ENCODE data around the gene OS9. TPM values are rescaled to one million over a fixed set of nuclear protein-coding genes. Genes with fewer than 3 reads are reported as not detected.

Gene OS9
- total RNA-seq, 2 experiments from 2014 or later: 100 to 107 TPM

DNA sequence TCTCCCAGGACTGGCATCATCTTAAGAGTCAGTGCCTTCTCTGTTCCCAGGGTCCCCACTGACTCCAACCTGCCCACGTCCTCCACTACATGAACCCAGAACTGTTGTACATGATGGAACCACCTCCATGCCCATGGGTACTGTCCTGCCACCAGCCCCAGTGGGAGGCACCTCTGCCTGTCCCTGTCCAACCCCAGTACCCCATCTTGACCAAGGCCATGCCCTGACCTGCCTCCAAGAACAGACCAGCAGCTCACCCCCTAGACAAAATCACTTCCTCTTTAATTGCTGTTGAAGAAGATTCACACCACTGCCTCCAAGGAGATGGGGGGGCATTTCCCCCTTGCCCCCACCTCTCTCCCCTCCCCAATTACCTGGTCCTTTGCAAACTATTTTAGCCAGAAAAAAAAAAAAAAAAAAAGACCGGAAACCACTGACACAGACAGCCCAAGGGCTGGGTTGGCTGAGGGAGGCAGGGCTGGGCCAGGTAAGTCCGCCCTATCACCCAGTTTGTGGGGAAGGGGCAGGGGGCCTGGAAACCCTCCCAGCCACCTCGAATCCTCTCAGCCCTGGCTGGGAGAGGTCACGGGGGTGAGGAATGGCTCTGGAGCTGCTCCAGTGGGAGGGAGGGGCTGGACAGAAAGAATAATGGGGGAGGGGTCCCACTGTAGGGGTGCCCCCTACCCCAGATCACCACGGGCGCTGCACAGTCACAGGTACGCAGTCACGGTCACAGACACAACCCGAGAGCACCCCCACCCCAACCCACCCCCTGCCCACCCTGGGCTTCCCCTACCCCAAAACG is 31.2 kb downstream of the OS9 start:
- peak overlapping the region; percentile 56 for H3K27ac Mint-ChIP-seq
- H3K4me3 Mint-ChIP-seq: no peak overlapping the region
- ATAC-seq (no peak), DNase-seq (no peak)
- H3K36me3 Mint-ChIP-seq (ENCODE audit: low read depth): peaks cover 63% of the 10 kb centered on the region
- no peaks in the 10 kb centered on the region for H3K9me3 Mint-ChIP-seq (ENCODE audit: insufficient read depth)
- H3K27me3 Mint-ChIP-seq (ENCODE audit: low read depth): no peaks in the 10 kb centered on the region
- ChIA-PET CTCF (interaction anchor here (0.7 to 2.0 kb wide), 3 partner anchors 17 to 99 kb away, joined by 3 to 10 read pairs (median 4); partner anchors contain the start of gene TSPAN31), POLR2A (interaction anchor here (0.9 kb wide), 1 partner anchor 16 kb away, joined by 5 read pairs; no protein-coding TSS in a partner anchor)
- peaks cover 12% of the 10 kb centered on the region for H3K4me1 Mint-ChIP-seq (ENCODE audit: low read depth)

DNA sequence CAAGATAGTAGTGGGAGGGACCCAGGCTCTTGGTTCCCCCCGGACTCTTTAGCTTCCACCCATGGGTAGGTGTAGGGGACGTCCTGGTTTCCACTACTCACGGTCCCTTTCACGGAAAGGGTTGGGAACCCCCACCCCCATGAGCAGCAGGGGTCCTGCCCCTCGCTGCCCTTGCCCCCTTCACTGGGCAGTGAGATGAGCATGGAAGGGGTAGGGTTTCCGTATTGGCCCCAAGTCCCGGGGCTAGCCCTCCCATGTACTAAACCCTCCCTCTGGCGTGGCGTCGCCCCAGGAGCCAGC is 31.9 kb downstream of the OS9 start:
- peaks cover 64% of the 10 kb centered on the region for H3K36me3 Mint-ChIP-seq (ENCODE audit: low read depth)
- POLR2A ChIA-PET: no interaction called here
- no peak for DNase-seq
- peaks cover 12% of the 10 kb centered on the region for H3K4me1 Mint-ChIP-seq (ENCODE audit: low read depth)
- ATAC-seq: no peak
- no peak overlapping the region for H3K4me3 Mint-ChIP-seq
- H3K27ac Mint-ChIP-seq: no peak overlapping the region
- no peaks in the 10 kb centered on the region for H3K27me3 Mint-ChIP-seq (ENCODE audit: low read depth)
- CTCF ChIA-PET: interaction anchor here (0.7 to 2.0 kb wide), 3 partner anchors 8 to 19 kb away, joined by 3 to 10 read pairs (median 4); partner anchors contain the start of gene TSPAN31
- H3K9me3 Mint-ChIP-seq (ENCODE audit: insufficient read depth): no peaks in the 10 kb centered on the region

DNA sequence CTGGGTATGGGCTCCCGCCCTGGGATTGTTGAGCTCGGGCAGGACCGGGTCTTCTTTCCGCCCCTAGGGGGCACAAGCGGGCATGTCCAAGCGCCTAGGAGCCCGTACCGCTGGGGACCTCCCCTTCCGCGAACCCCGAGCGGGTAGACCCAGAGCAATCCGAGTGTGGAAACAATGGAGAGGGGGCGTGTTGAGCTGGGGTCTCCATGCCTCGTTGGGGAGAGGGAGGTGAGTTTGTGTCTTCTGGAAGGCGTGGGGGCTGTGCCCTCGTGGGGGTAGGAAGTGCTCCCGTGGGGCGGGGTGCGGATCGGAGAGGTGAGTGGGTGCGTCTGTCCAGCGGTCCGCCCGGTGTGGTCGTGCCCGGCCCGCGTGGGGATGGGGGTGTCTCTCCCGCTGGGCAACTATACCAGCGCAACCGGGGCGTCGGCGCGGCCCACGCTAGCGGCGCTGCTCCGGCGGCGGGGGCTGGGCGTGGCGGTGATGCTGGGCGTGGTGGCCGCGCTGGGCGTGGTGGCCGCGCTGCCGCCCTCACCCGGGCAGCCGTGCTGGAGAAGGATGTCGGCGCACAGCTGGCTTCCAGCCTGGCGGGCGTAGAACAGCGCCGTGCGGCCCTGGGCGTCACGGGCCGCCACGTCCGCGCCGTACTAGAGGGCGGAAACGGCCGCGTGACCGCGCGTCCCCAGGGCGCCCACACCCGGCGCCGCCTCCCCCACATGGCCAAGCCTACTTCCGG is 32.4 kb downstream of the OS9 start:
- Mint-ChIP-seq H3K27me3 (ENCODE audit: low read depth) (no peaks in the 10 kb centered on the region), H3K9me3 (ENCODE audit: insufficient read depth) (no peaks in the 10 kb centered on the region), H3K4me1 (ENCODE audit: low read depth) (peaks cover 12% of the 10 kb centered on the region), H3K36me3 (ENCODE audit: low read depth) (peaks cover 63% of the 10 kb centered on the region), H3K27ac (peak overlapping the region; percentile 61), H3K4me3 (peak overlapping the region; percentile 28)
- ChIA-PET POLR2A (no interaction called here), CTCF (interaction anchor here (0.7 to 2.0 kb wide), 3 partner anchors 9 to 19 kb away, joined by 3 to 10 read pairs (median 4); partner anchors contain the start of gene TSPAN31)
- DNase-seq (peak; percentile 44), ATAC-seq (no peak)

DNA sequence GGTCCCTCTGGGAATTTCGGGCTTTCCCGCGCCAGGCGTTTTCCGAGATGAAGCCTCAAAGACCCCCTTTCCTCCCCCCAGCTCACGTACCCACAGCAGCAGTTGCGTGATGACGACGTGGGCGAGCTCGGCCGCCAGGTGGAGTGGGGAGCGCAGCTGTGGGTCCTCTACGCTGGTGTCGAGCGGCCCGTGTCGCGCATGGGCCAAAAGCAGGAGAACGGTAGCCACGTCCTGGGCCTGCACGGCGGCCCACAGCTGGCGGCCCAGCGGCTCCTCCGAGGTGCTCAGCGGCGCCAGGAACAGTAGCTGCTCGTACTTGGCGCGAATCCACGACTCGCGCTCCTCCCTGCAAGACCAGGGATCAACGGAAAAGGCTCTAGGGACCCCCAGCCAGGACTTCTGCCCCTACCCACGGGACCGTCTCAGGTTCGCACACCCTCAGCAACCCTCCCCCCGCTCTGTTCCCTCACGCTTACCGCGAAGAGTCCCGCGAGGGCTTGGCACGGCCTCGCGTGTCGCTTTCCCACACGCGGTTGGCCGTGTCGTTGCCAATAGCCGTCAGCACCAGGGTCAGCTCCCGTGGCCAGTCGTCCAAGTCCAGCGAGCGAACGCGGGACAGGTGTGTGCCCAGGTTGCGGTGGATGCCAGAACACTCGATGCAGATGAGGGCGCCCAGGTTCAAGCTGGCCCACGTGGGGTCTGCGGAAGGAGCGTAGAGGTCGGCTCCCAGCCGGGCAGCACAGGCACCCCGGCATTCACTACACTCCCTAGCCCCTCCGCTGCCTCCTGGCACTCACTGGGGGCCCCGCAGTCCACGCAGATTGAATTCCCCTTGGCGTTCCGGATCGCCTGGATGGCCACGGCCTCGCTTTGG is 33.2 kb downstream of the OS9 start:
- Mint-ChIP-seq H3K4me3 (no peak overlapping the region), H3K27me3 (ENCODE audit: low read depth) (no peaks in the 10 kb centered on the region), H3K27ac (no peak overlapping the region), H3K4me1 (ENCODE audit: low read depth) (peaks cover 12% of the 10 kb centered on the region), H3K36me3 (ENCODE audit: low read depth) (peaks cover 63% of the 10 kb centered on the region), H3K9me3 (ENCODE audit: insufficient read depth) (no peaks in the 10 kb centered on the region)
- ChIA-PET POLR2A (no interaction called here), CTCF (interaction anchor here (2.0 kb wide), 1 partner anchor 15 kb away, joined by 10 read pairs; no protein-coding TSS in a partner anchor)
- ATAC-seq: no peak
- no peak for DNase-seq

DNA sequence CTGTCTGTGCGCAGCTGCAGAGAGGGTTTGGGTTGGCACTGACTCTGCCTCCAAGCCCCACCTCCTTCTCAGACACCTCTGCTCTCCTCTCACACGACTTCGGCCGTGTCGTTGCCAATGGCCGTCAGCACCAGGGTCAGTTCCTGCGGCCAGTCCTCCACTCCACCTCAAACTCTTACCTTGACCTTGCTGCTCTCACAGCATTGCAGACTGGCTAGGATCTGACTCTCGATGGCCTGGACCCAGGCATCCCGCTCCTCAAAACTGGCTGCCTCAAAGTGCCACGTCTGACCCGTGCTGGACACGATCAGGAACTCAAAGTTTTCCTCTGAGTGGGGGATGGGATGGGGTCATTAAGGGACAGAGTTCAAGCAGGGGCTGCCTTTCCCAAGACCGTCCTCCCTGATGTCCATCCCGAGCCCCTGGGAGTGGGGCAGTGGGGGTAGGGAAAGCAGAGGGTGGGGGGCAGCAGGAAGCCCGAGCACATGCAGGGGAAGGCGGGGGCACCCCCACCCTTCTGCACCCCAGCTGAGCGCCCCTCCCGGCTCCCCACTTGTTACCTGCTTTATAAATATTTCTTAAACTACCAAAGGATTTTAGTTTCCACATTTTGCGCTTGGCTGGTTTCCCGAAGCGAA is 33.9 kb downstream of the OS9 start:
- ChIA-PET POLR2A (no interaction called here), CTCF (no interaction called here)
- Mint-ChIP-seq H3K27me3 (ENCODE audit: low read depth) (no peaks in the 10 kb centered on the region), H3K27ac (peak overlapping the region; percentile 41), H3K4me3 (no peak overlapping the region), H3K9me3 (ENCODE audit: insufficient read depth) (no peaks in the 10 kb centered on the region), H3K36me3 (ENCODE audit: low read depth) (peaks cover 67% of the 10 kb centered on the region), H3K4me1 (ENCODE audit: low read depth) (peaks cover 12% of the 10 kb centered on the region)
- no peak for DNase-seq
- ATAC-seq: no peak

DNA sequence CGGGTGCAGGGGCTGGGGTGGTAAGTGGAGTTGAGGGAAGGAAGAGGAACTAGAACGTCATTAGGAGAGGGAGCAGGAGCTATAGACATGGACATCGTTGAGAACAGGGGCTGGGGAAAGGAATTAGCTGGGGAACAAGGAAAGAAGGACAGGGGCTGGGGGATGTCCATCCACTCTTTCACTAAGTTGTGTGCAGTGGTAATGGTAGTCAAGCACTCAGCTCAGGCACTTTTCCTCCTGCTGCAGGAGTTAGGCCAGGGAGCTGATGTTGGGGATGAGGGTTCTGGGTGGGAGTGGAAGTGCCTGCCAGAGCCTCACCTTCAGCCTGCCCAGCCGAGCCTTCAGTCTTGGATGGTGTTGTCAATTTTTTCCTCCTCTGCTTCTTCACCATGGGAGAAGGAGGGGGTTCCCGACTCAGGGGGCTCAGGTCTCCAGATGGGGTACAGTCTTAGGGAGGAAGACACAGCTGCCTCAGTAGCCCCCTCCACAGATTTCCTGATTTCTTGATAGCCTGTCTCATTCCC is 35.5 kb downstream of the OS9 start:
- no peak for DNase-seq
- H3K36me3 Mint-ChIP-seq (ENCODE audit: low read depth): peaks cover 72% of the 10 kb centered on the region

DNA sequence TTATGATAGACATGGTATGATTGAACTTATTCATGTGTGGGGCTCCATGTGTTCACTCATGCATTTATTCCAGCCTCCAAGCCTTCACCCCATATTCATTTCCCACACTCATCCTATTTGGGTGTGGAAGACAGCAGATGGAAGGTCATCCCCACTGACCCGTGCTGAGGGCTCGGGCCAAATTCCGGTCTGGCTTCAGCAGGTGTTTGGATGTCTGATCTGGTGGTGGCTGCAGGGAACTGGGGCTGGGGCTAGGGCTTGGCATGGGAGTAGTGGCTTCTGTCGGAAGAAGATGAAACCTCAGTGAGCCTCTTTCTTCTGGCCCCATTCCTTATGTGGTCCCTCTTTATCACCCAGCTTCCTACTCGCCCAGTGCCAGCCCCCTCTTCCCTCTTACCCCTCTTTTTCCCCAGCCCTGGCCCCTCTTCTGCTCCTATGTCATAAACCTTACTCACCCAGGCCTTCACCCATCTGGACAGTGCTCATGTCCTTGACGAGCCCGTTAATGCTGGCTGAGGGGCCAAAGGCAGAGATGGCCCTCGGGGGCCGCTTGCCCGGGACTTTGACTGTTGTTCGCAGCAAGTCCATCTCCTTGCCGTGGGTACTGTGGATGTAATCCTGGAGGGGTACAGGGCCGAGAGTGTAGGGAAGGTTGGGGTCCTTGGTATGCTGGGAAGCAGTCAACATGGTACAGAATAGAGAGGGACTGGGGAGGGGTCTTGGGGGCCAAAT is 36.6 kb downstream of the OS9 start:
- POLR2A ChIA-PET: interaction anchor here (1.1 kb wide), 1 partner anchor 11 kb away, joined by 4 read pairs; no protein-coding TSS in a partner anchor
- CTCF ChIA-PET: no interaction called here
- ATAC-seq: no peak

More for the DNA sequence above, 35.5 kb downstream of the OS9 start:
- Mint-ChIP-seq H3K27ac (no peak overlapping the region), H3K9me3 (ENCODE audit: insufficient read depth) (no peaks in the 10 kb centered on the region), H3K4me3 (no peak overlapping the region), H3K27me3 (ENCODE audit: low read depth) (no peaks in the 10 kb centered on the region), H3K4me1 (ENCODE audit: low read depth) (peaks cover 12% of the 10 kb centered on the region)
- no peak for ATAC-seq
- CTCF ChIA-PET: no interaction called here
- POLR2A ChIA-PET: interaction anchor here (1.1 kb wide), 1 partner anchor 12 kb away, joined by 4 read pairs; no protein-coding TSS in a partner anchor

DNA sequence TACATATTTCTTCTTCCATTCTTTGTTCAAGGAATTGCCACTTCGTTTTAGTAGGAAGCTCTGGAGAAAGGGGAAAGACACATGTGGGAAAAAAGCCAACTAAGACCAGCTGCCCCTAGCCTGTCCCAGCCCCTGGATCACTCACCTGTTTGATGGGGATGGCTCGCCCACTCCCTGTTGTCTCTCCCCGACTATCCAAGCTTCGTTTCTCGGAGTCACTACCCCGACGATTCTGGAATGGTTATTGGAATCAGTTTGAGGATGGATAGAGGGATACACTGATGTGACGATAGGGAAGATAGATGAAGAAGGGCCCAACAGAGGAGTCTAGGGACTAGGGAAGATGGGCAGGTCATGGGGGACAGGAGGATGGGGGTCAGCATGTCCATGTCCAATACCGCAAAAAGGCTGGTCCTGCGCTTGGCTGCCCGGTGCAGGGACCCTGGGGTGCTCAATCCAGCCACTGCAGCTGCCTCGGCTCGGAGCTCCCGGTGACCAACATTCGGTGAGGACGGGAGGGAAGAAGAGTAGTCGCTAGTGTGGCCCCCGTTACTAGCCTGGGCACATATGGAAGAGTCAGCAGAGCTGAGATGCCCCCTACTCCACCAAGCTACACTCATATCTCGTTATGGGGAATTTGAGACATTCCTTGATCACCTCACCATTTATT is 37.6 kb downstream of the OS9 start:
- no peak for ATAC-seq
- CTCF ChIA-PET: interaction anchor here (0.8 kb wide), 1 partner anchor 12 kb away, joined by 3 read pairs; no protein-coding TSS in a partner anchor
- H3K27me3 Mint-ChIP-seq (ENCODE audit: low read depth): no peaks in the 10 kb centered on the region
- no peak overlapping the region for H3K4me3 Mint-ChIP-seq
- no peak overlapping the region for H3K27ac Mint-ChIP-seq
- DNase-seq: no peak
- H3K9me3 Mint-ChIP-seq (ENCODE audit: insufficient read depth): no peaks in the 10 kb centered on the region
- peaks cover 74% of the 10 kb centered on the region for H3K36me3 Mint-ChIP-seq (ENCODE audit: low read depth)
- POLR2A ChIA-PET: no interaction called here
- H3K4me1 Mint-ChIP-seq (ENCODE audit: low read depth): peaks cover 6% of the 10 kb centered on the region

More for the DNA sequence above, 36.6 kb downstream of the OS9 start:
- Mint-ChIP-seq H3K4me3 (no peak overlapping the region), H3K4me1 (ENCODE audit: low read depth) (peaks cover 7% of the 10 kb centered on the region), H3K27me3 (ENCODE audit: low read depth) (no peaks in the 10 kb centered on the region), H3K36me3 (ENCODE audit: low read depth) (peaks cover 73% of the 10 kb centered on the region), H3K27ac (no peak overlapping the region), H3K9me3 (ENCODE audit: insufficient read depth) (no peaks in the 10 kb centered on the region)
- no peak for DNase-seq

DNA sequence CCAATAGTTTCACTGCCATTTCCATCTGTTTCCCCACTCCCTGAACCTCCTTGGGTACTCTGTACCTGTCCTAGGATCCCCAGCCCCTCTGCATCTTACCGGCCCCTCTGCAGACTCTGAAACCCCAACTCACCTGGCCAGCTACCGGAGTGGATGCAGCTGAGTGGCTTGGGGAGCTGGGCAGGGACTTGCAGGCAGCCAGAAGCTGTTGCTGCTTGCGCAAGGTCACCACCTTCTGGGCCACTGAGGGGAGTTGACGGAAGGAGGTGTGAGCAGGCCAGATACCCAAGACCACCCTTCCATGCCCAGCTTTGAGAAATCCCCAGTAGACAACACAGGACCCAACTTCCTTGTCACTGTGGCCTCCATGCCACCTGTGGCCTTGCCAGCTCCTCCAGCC is 38.3 kb downstream of the OS9 start:
- POLR2A ChIA-PET: interaction anchor here (1.7 to 2.0 kb wide), 2 partner anchors 10 to 16 kb away, joined by 4 to 5 read pairs; no protein-coding TSS in a partner anchor
- no peaks in the 10 kb centered on the region for H3K9me3 Mint-ChIP-seq (ENCODE audit: insufficient read depth)
- ATAC-seq (no peak), DNase-seq (no peak)
- CTCF ChIA-PET: no interaction called here
- no peaks in the 10 kb centered on the region for H3K27me3 Mint-ChIP-seq (ENCODE audit: low read depth)
- H3K36me3 Mint-ChIP-seq (ENCODE audit: low read depth): peaks cover 74% of the 10 kb centered on the region
- H3K4me1 Mint-ChIP-seq (ENCODE audit: low read depth): peaks cover 9% of the 10 kb centered on the region
- no peak overlapping the region for H3K27ac Mint-ChIP-seq
- no peak overlapping the region for H3K4me3 Mint-ChIP-seq

All from activated CD8-positive, alpha-beta T cell treated with anti-CD3 and anti-CD28 coated beads, Interleukin-2, amount 10 ng/mL, durations not matched to agents 7 days and 5 days (primary cell).